Measurements from ENCODE around the gene TROAP. TPM values are rescaled to one million over a fixed set of nuclear protein-coding genes. Genes with fewer than 3 reads are reported as not detected.

TROAP gene
- total and polyA plus RNA-seq, 2 experiments from 2014 or later, result 46.4 to 47.5 TPM

DNA sequence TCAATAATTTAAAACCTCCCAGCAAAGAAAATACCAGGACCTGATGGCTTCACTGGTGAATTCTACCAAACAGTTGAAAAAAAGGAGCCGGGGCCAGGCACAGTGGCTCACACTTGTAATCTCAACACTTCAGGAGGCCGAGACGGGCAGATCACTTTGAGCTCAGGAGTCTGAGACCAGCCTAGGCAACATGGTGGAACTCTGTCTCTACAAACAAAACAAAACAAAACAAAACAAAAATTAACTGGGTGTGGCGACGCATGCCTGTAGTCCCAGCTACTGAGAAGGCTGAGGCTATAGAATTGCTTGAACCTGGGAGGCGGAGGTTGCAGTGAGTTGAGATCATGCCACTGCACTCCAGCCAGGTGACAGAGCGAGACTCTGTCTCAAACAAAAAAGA is 13.7 kb upstream of the TROAP start:
- peaks cover 12% of the 10 kb centered on the region; the same call in 1 of the 2 replicates for H3K27me3 ChIP-seq (ENCODE audit: insufficient read depth)

More for the DNA sequence above, 13.7 kb upstream of the TROAP start:
- Histone ChIP-seq H2AFZ (0 out of 2 replicates have a peak overlapping the region, but pooled peaks have one; percentile 66), H3K4me3 (no peak overlapping the region), H3K79me2 (replicated peaks; ENCODE audit: insufficient read depth) (no peaks in the 10 kb centered on the region), H3K9me2 (ENCODE audit: insufficient read depth) (no peaks in the 10 kb centered on the region), H3K36me3 (ENCODE audit: insufficient read depth) (no peaks in the 10 kb centered on the region), H3K4me1 (ENCODE audit: insufficient read depth) (no peaks in the 10 kb centered on the region), H3K27ac (ENCODE audit: low read depth) (no peak overlapping the region), H3K4me2 (no peak overlapping the region), H4K20me1 (replicated peaks; ENCODE audit: insufficient read depth) (no peaks in the 10 kb centered on the region), H3F3A (replicated peaks; ENCODE audit: low read depth) (no peaks in the 10 kb centered on the region)
- Mint-ChIP-seq H3K36me3 (ENCODE audit: low read depth) (no peaks in the 10 kb centered on the region), H3K4me3 (no peak overlapping the region), H3K27me3 (ENCODE audit: insufficient read depth, low read depth, poor library complexity) (peaks cover 14% of the 10 kb centered on the region), H3K27ac (no peak overlapping the region), H3K4me1 (no peaks in the 10 kb centered on the region), H3K9me3 (no peaks in the 10 kb centered on the region)
- no peak for ATAC-seq
- DNase-seq (ENCODE audit: low spot score), result no peak
- TF ChIP-seq, protein P1, sequence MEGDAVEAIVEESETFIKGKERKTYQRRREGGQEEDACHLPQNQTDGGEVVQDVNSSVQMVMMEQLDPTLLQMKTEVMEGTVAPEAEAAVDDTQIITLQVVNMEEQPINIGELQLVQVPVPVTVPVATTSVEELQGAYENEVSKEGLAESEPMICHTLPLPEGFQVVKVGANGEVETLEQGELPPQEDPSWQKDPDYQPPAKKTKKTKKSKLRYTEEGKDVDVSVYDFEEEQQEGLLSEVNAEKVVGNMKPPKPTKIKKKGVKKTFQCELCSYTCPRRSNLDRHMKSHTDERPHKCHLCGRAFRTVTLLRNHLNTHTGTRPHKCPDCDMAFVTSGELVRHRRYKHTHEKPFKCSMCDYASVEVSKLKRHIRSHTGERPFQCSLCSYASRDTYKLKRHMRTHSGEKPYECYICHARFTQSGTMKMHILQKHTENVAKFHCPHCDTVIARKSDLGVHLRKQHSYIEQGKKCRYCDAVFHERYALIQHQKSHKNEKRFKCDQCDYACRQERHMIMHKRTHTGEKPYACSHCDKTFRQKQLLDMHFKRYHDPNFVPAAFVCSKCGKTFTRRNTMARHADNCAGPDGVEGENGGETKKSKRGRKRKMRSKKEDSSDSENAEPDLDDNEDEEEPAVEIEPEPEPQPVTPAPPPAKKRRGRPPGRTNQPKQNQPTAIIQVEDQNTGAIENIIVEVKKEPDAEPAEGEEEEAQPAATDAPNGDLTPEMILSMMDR (conservative IDR thresholded peaks at IDR 0.05; ENCODE audit: low read depth in 2 of 2), result no peak
- TF ChIP-seq EZH2 (IDR thresholded peaks at IDR 0.05; ENCODE audit: low read depth, unreplicated experiment) (no peak), JUNB (IDR thresholded peaks at IDR 0.05; ENCODE audit: unreplicated experiment) (no peak), NANOG (IDR thresholded peaks at IDR 0.05; ENCODE audit: borderline replicate concordance) (no peak), POLR2AphosphoS5 (IDR thresholded peaks at IDR 0.05; ENCODE audit: low read depth) (no peak), CREB1 (CRISPR knock-in tag; IDR thresholded peaks at IDR 0.05; ENCODE audit: low read depth) (no peak), STAT1 (IDR thresholded peaks at IDR 0.05; ENCODE audit: unreplicated experiment) (no peak), EZH2phosphoT487 (IDR thresholded peaks at IDR 0.05; ENCODE audit: unreplicated experiment) (no peak), ZNF114 (CRISPR knock-in tag; IDR thresholded peaks at IDR 0.05) (no peak), ZNF331 (CRISPR knock-in tag; IDR thresholded peaks at IDR 0.05; ENCODE audit: low read depth) (no peak)
- TF ChIP-seq, protein P2, sequence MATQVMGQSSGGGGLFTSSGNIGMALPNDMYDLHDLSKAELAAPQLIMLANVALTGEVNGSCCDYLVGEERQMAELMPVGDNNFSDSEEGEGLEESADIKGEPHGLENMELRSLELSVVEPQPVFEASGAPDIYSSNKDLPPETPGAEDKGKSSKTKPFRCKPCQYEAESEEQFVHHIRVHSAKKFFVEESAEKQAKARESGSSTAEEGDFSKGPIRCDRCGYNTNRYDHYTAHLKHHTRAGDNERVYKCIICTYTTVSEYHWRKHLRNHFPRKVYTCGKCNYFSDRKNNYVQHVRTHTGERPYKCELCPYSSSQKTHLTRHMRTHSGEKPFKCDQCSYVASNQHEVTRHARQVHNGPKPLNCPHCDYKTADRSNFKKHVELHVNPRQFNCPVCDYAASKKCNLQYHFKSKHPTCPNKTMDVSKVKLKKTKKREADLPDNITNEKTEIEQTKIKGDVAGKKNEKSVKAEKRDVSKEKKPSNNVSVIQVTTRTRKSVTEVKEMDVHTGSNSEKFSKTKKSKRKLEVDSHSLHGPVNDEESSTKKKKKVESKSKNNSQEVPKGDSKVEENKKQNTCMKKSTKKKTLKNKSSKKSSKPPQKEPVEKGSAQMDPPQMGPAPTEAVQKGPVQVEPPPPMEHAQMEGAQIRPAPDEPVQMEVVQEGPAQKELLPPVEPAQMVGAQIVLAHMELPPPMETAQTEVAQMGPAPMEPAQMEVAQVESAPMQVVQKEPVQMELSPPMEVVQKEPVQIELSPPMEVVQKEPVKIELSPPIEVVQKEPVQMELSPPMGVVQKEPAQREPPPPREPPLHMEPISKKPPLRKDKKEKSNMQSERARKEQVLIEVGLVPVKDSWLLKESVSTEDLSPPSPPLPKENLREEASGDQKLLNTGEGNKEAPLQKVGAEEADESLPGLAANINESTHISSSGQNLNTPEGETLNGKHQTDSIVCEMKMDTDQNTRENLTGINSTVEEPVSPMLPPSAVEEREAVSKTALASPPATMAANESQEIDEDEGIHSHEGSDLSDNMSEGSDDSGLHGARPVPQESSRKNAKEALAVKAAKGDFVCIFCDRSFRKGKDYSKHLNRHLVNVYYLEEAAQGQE (IDR thresholded peaks at IDR 0.05; ENCODE audit: unreplicated experiment), result no peak
- TF ChIP-seq, protein P3, sequence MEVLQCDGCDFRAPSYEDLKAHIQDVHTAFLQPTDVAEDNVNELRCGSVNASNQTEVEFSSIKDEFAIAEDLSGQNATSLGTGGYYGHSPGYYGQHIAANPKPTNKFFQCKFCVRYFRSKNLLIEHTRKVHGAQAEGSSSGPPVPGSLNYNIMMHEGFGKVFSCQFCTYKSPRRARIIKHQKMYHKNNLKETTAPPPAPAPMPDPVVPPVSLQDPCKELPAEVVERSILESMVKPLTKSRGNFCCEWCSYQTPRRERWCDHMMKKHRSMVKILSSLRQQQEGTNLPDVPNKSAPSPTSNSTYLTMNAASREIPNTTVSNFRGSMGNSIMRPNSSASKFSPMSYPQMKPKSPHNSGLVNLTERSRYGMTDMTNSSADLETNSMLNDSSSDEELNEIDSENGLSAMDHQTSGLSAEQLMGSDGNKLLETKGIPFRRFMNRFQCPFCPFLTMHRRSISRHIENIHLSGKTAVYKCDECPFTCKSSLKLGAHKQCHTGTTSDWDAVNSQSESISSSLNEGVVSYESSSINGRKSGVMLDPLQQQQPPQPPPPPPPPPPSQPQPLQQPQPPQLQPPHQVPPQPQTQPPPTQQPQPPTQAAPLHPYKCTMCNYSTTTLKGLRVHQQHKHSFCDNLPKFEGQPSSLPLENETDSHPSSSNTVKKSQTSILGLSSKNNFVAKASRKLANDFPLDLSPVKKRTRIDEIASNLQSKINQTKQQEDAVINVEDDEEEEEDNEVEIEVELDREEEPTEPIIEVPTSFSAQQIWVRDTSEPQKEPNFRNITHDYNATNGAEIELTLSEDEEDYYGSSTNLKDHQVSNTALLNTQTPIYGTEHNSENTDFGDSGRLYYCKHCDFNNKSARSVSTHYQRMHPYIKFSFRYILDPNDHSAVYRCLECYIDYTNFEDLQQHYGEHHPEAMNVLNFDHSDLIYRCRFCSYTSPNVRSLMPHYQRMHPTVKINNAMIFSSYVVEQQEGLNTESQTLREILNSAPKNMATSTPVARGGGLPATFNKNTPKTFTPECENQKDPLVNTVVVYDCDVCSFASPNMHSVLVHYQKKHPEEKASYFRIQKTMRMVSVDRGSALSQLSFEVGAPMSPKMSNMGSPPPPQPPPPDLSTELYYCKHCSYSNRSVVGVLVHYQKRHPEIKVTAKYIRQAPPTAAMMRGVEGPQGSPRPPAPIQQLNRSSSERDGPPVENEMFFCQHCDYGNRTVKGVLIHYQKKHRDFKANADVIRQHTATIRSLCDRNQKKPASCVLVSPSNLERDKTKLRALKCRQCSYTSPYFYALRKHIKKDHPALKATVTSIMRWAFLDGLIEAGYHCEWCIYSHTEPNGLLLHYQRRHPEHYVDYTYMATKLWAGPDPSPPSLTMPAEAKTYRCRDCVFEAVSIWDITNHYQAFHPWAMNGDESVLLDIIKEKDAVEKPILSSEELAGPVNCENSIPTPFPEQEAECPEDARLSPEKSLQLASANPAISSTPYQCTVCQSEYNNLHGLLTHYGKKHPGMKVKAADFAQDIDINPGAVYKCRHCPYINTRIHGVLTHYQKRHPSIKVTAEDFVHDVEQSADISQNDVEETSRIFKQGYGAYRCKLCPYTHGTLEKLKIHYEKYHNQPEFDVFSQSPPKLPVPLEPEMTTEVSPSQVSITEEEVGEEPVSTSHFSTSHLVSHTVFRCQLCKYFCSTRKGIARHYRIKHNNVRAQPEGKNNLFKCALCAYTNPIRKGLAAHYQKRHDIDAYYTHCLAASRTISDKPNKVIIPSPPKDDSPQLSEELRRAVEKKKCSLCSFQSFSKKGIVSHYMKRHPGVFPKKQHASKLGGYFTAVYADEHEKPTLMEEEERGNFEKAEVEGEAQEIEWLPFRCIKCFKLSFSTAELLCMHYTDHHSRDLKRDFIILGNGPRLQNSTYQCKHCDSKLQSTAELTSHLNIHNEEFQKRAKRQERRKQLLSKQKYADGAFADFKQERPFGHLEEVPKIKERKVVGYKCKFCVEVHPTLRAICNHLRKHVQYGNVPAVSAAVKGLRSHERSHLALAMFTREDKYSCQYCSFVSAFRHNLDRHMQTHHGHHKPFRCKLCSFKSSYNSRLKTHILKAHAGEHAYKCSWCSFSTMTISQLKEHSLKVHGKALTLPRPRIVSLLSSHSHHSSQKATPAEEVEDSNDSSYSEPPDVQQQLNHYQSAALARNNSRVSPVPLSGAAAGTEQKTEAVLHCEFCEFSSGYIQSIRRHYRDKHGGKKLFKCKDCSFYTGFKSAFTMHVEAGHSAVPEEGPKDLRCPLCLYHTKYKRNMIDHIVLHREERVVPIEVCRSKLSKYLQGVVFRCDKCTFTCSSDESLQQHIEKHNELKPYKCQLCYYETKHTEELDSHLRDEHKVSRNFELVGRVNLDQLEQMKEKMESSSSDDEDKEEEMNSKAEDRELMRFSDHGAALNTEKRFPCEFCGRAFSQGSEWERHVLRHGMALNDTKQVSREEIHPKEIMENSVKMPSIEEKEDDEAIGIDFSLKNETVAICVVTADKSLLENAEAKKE (CRISPR knock-in tag; IDR thresholded peaks at IDR 0.05), result no peak
- TF ChIP-seq, protein P4, sequence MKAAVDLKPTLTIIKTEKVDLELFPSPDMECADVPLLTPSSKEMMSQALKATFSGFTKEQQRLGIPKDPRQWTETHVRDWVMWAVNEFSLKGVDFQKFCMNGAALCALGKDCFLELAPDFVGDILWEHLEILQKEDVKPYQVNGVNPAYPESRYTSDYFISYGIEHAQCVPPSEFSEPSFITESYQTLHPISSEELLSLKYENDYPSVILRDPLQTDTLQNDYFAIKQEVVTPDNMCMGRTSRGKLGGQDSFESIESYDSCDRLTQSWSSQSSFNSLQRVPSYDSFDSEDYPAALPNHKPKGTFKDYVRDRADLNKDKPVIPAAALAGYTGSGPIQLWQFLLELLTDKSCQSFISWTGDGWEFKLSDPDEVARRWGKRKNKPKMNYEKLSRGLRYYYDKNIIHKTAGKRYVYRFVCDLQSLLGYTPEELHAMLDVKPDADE (IDR thresholded peaks at IDR 0.05), result no peak
